CD14-positive monocyte (primary cell): Measurements from ENCODE around the gene GPR68. TPM values are rescaled to one million over a fixed set of nuclear protein-coding genes. Genes with fewer than 3 reads are reported as not detected.
"Not testable (repeated sequence)": the region's sequence is repeated elsewhere in the genome, so short reads cannot be mapped to it uniquely, and the experiment has no call there.

Experiments used
- DNase-seq, 3 donors: peaks; one replicate each; pipeline ENCODE4 v3.0.0-alpha.2; 2011 to 2022
- H2AFZ ChIP-seq: 2 replicates; pipeline ENCODE4 v1.6.0; 2012; ENCODE audit warnings: mild to moderate bottlenecking, low read depth, low read length, inconsistent platforms; ENCODE audit not compliant: insufficient read depth, poor library complexity, severe bottlenecking
- H3K27ac ChIP-seq, 2 donors: 1 replicate in 1 of 2; 2 replicates in 1 of 2; pipeline ENCODE4 v1.5.1; 2012 to 2013; ENCODE audit warnings: low read length in 2 of 2, control low read depth in 1 of 2, inconsistent platforms in 1 of 2, low read depth in 1 of 2, mild to moderate bottlenecking in 1 of 2
- H3K27me3 ChIP-seq, 2 donors: one replicate each; pipeline versions ENCODE4 v1.6.0 to v1.6.1; 2011 to 2013; ENCODE audit warnings: low read length in 2 of 2; ENCODE audit not compliant: control insufficient read depth in 2 of 2, insufficient read depth in 2 of 2
- H3K36me3 ChIP-seq, 2 donors: replicated peaks in 1 of 2; 1 replicate in 1 of 2; 2 replicates in 1 of 2; pipeline versions ENCODE4 v1.5.1 to v1.6.1; 2012 to 2013; ENCODE audit warnings: low read length in 2 of 2, control low read depth in 1 of 2, inconsistent platforms in 1 of 2, mild to moderate bottlenecking in 1 of 2; ENCODE audit not compliant: insufficient read depth in 2 of 2, control insufficient read depth in 1 of 2
- H3K4me1 ChIP-seq, 2 donors: 1 replicate in 1 of 2; 2 replicates in 1 of 2; pipeline versions ENCODE4 v1.5.1 to v1.6.1; 2012 to 2013; ENCODE audit warnings: low read length in 2 of 2, control low read depth in 1 of 2, inconsistent platforms in 1 of 2, mild to moderate bottlenecking in 1 of 2, moderate library complexity in 1 of 2; ENCODE audit not compliant: insufficient read depth in 2 of 2, control insufficient read depth in 1 of 2
- H3K4me2 ChIP-seq: replicated peaks from 2 replicates; pipeline ENCODE3; 2012; ENCODE audit warnings: low read length, moderate library complexity, mild to moderate bottlenecking; ENCODE audit not compliant: poor library complexity, severe bottlenecking; ENCODE audit errors: extremely low read depth
- H3K4me3 ChIP-seq, 3 experiments: fragments of 200-600 bp in 1 of 3; sonication (generic) in 1 of 3; replicated peaks in 1 of 3; 1 replicate in 2 of 3; 2 replicates in 1 of 3; pipeline ENCODE4 v1.5.1; 2011 to 2013; ENCODE audit warnings: low read length in 3 of 3, mild to moderate bottlenecking in 3 of 3, control low read depth in 2 of 3, low read depth in 2 of 3, inconsistent platforms in 1 of 3, moderate library complexity in 1 of 3
- H3K79me2 ChIP-seq: 2 replicates; pipeline ENCODE4 v1.6.0; 2012; ENCODE audit warnings: mild to moderate bottlenecking, control low read depth, inconsistent platforms, low read length, moderate library complexity; ENCODE audit not compliant: insufficient read depth
- H3K9ac ChIP-seq: 2 replicates; pipeline ENCODE4 v1.6.0; 2017; ENCODE audit warnings: low read length, mild to moderate bottlenecking; ENCODE audit not compliant: insufficient read depth, poor library complexity, severe bottlenecking
- H3K9me3 ChIP-seq, 2 donors: replicated peaks in 1 of 2; 1 replicate in 1 of 2; 2 replicates in 1 of 2; pipeline versions ENCODE4 v1.5.1 to v1.6.1; 2012 to 2013; ENCODE audit warnings: low read length in 2 of 2, control low read depth in 1 of 2; ENCODE audit not compliant: control insufficient read depth in 1 of 2, insufficient read depth in 1 of 2
- H4K20me1 ChIP-seq: 2 replicates; pipeline ENCODE4 v1.6.0; 2012; ENCODE audit warnings: mild to moderate bottlenecking, low read length, control low read depth, moderate library complexity; ENCODE audit not compliant: insufficient read depth
- H3K27ac Mint-ChIP-seq, 7 donors: one replicate each; pipeline ENCODE4 v1.8.0; 2020; ENCODE audit warnings: mild to moderate bottlenecking in 7 of 7, mixed read lengths in 7 of 7, moderate library complexity in 6 of 7, inconsistent platforms in 2 of 7
- H3K27me3 Mint-ChIP-seq, 3 donors: one replicate each; pipeline ENCODE4 v1.8.0; 2021 to 2022; ENCODE audit warnings: low read depth in 3 of 3, mild to moderate bottlenecking in 3 of 3, mixed read lengths in 3 of 3, moderate library complexity in 3 of 3, inconsistent platforms in 1 of 3
- H3K36me3 Mint-ChIP-seq, 2 donors: one replicate each; pipeline ENCODE4 v1.8.0; 2020; ENCODE audit warnings: mixed read lengths in 2 of 2, inconsistent platforms in 1 of 2, mild to moderate bottlenecking in 1 of 2
- H3K4me1 Mint-ChIP-seq: one replicate; pipeline ENCODE4 v1.8.0; 2020; ENCODE audit warnings: mild to moderate bottlenecking, mixed read lengths
- H3K4me3 Mint-ChIP-seq, 2 donors: one replicate each; pipeline ENCODE4 v1.8.0; 2020; ENCODE audit warnings: mild to moderate bottlenecking in 2 of 2, mixed read lengths in 2 of 2, moderate library complexity in 1 of 2
- H3K9me3 Mint-ChIP-seq, 7 donors: one replicate each; pipeline ENCODE4 v1.8.0; 2020 to 2022; ENCODE audit warnings: mixed read lengths in 7 of 7, mild to moderate bottlenecking in 6 of 7, moderate library complexity in 6 of 7, inconsistent platforms in 2 of 7
- CTCF ChIP-seq: fragments of 200-600 bp; IDR thresholded peaks from one replicate; pipeline ENCODE4 v1.8.0; 2022; ENCODE audit warnings: antibody characterized with exemption, mild to moderate bottlenecking
- WGBS: methylation state at CpG from one replicate; pipeline ENCODE4 v1.1.5; 2013; ENCODE audit warnings: missing lambda C conversion rate; ENCODE audit not compliant: insufficient coverage; 5-methylcytosine and 5-hydroxymethylcytosine counted together
- intact Hi-C, 2 donors: fragments of 100-400 bp; cut with micrococcal nuclease; formaldehyde crosslinking; loops; one replicate each; pipeline versions ENCODE4 v1.15.0 to v1.15.1; 2023
- polyA plus RNA-seq, 3 donors: library from polyadenylated mRNA; depleted of rRNA in 1 of 3; unstranded in 2 of 3; stranded (reverse) in 1 of 3; fragments of 300-500 nt in 2 of 3; fragments of >200 nt in 1 of 3; fragmentation: Illumina TruSeq in 2 of 3; gene quantifications; 1 replicate in 2 of 3; 2 replicates in 1 of 3; pipeline ENCODE4 v1.2.3, GENCODE V29; 2012 to 2021

Gene GPR68
- polyA plus RNA-seq, 3 donors = 0.05 to 0.07 TPM; not detected in 1

DNA sequence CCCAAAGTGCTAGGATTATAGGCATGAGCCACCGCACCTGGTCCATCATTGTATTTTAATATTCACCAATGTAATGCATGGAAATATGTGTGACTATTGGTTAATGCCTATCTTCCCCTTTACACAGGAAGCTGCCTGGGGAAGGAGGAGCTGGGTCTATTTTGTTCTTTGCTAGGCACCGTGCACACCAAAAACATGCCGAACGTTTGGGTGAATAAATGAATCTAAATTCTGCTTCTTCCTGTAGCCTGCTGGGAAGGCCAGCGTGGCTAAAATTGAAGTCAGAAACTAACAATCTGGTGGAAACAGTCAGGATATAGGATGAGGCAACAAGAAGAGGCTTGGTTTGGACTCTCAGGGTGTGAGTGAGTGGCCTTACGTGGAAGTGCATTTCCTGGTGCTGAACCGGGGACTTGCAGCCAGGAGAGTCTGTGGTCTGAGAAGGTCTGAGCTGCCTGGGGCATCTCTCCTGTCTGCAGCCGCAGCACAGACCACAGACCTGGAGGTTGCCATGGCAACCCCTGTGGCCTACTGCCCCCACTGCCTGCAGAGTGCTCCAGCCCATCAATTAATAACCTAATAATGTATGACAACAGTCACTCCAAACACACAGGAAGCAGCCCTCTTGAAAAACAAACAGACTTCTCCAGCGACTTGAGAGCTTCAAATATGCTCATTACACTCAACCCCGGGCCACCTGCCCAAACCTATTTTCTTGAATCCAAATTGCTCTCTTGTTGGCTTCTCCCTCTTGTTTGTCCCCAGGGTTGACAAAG, 5.5 kb upstream of the GPR68 start:
- no peak for TF ChIP-seq CTCF
- Histone ChIP-seq H3K4me2 (peak overlapping the region; percentile 69), H3K4me1 (peaks cover 31 to 39% of the 10 kb centered on the region in 2 donors), H3K79me2 (no peaks in the 10 kb centered on the region), H3K27ac (peak overlapping the region; percentile 35 to 91), H3K36me3 (no peaks in the 10 kb centered on the region), H3K4me3 (peak overlapping the region in 1 of 3 experiments; percentile 59), H2AFZ (peak overlapping the region; percentile 61), H3K9me3 (no peaks in the 10 kb centered on the region), H3K9ac (peak overlapping the region; percentile 66), H4K20me1 (no peaks in the 10 kb centered on the region), H3K27me3 (peaks cover 4 to 22% of the 10 kb centered on the region in 2 donors)
- intact Hi-C loops = loop anchor here in 1 of 2 donors (10.0 kb wide), 1 partner anchor 165 kb away; the partner anchor contains the start of gene CCDC88C
- DNase-seq = peak; percentile 71 to 82 (median 74)
- 0% methylated on average over 8 of the region's 10 CpGs for WGBS
- H3K4me1 Mint-ChIP-seq = peaks cover 35% of the 10 kb centered on the region
- H3K4me3 Mint-ChIP-seq = peak overlapping the region; percentile 39 to 82
- peaks cover 0 to 4% of the 10 kb centered on the region in 2 donors for H3K36me3 Mint-ChIP-seq
- peak overlapping the region; percentile 81 to 93 (median 85) for H3K27ac Mint-ChIP-seq
- H3K27me3 Mint-ChIP-seq = peaks cover 25 to 29% (median 25%) of the 10 kb centered on the region in 3 donors
- H3K9me3 Mint-ChIP-seq = peaks cover 0 to 5% (median 0%) of the 10 kb centered on the region in 7 donors

DNA sequence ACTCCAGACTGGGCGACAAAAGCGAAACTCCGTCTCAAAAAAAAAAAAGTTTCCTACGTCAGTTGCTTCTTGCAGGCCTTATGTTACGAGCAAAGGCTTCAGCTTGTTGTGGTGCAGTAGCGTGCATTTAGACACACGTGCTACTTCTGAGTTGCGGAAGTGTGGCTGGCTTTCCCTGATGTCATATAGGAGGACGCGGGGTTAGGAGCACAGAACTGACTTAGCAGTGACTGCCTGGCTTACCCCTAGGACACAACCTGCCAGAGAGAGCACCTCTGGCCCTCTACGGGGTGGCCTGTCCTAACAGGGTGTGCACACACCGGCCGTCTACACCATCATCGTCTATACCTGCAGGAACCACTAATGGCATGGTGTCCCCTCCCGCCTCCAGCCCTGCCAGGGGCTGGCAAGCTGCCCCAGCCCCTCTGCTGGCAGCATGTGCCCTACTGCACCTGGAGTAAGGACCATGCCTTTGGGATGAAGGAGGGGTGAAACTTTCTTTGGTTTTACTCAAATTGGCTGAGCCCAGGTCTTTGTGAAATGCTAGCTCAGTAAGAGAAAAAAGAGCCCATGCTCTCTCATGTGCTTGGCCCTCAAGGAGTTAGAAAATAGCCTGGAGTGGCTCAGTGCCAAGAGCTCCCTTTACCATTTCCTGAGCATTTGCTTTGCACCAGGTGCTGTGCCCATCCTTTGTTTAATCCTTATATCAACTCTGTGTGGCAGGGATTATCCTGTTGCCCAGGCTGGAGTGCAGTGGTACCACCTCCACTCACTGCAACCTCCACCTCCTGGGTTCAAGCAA, 1.7 kb upstream of the GPR68 start:
- 93% methylated on average over 14 of the region's 15 CpGs for WGBS
- Histone ChIP-seq H3K79me2 (no peaks in the 10 kb centered on the region), H3K27me3 (no peaks in the 10 kb centered on the region), H3K36me3 (no peaks in the 10 kb centered on the region), H3K4me1 (peaks cover 57 to 61% of the 10 kb centered on the region in 2 donors), H3K4me2 (no peak overlapping the region), H4K20me1 (no peaks in the 10 kb centered on the region), H3K4me3 (no peak overlapping the region), H3K9me3 (no peaks in the 10 kb centered on the region), H3K9ac (no peak overlapping the region), H2AFZ (no peak overlapping the region), H3K27ac (no peak overlapping the region)
- intact Hi-C loops = loop anchor here in 1 of 2 donors (10.0 kb wide), 1 partner anchor 169 kb away; the partner anchor contains the start of gene CCDC88C
- no peak overlapping the region for H3K4me3 Mint-ChIP-seq
- H3K27ac Mint-ChIP-seq = peak overlapping the region in 1 of 7 donors; percentile 6
- TF ChIP-seq CTCF = no peak
- H3K9me3 Mint-ChIP-seq = peaks cover 0 to 7% (median 1%) of the 10 kb centered on the region in 7 donors
- peaks cover 7 to 14% (median 7%) of the 10 kb centered on the region in 3 donors for H3K27me3 Mint-ChIP-seq
- no peak for DNase-seq
- H3K4me1 Mint-ChIP-seq = peaks cover 58% of the 10 kb centered on the region
- no peaks in the 10 kb centered on the region for H3K36me3 Mint-ChIP-seq

- H2AFZ ChIP-seq, H3K27ac ChIP-seq, H3K79me2 ChIP-seq, H3K4me3 Mint-ChIP-seq, H4K20me1 ChIP-seq, H3K9me3 ChIP-seq, H3K4me2 ChIP-seq, H3K4me3 ChIP-seq, DNase-seq, H3K36me3 ChIP-seq, H3K9ac ChIP-seq, H3K36me3 Mint-ChIP-seq, H3K9me3 Mint-ChIP-seq, H3K27me3 ChIP-seq: not testable (repeated sequence)
- peaks cover 58 to 61% of the 10 kb centered on the region in 2 donors for H3K4me1 ChIP-seq
- intact Hi-C loops = loop anchor here in 1 of 2 donors (10.0 kb wide), 1 partner anchor 169 kb away; the partner anchor contains the start of gene CCDC88C
- peaks cover 62% of the 10 kb centered on the region for H3K4me1 Mint-ChIP-seq
- peak overlapping the region in 2 of 7 donors; percentile 6 to 18 for H3K27ac Mint-ChIP-seq
- H3K27me3 Mint-ChIP-seq = peaks cover 5 to 12% (median 7%) of the 10 kb centered on the region in 3 donors
- 100% methylated on average over 4 of the region's 8 CpGs for WGBS
These were observed 1.1 kb upstream of the GPR68 start for GRCh38 chr14:91245616-91246015.
